HFFc6 (cell line): Measurements from ENCODE around the gene SRRM3. TPM values are rescaled to one million over a fixed set of nuclear protein-coding genes. Genes with fewer than 3 reads are reported as not detected.
"Not testable (repeated sequence)": the region's sequence is repeated elsewhere in the genome, so short reads cannot be mapped to it uniquely, and the experiment has no call there.

Source experiments
- DNase-seq: peaks from one replicate; pipeline ENCODE4 v3.0.0-alpha.2; 2018
- H3K27ac Mint-ChIP-seq: 2 replicates; pipeline ENCODE4 v1.8.0; 2020; ENCODE audit warnings: mild to moderate bottlenecking, mixed read lengths
- H3K27me3 Mint-ChIP-seq: 2 replicates; pipeline ENCODE4 v1.8.0; 2021; ENCODE audit warnings: mild to moderate bottlenecking, moderate library complexity, mixed read lengths; ENCODE audit not compliant: insufficient read depth
- H3K36me3 Mint-ChIP-seq: 2 replicates; pipeline ENCODE4 v1.8.0; 2021; ENCODE audit warnings: low read depth, mixed read lengths
- H3K4me1 Mint-ChIP-seq: 2 replicates; pipeline ENCODE4 v1.8.0; 2020; ENCODE audit warnings: low read depth, mixed read lengths
- H3K4me3 Mint-ChIP-seq: 2 replicates; pipeline ENCODE4 v1.8.0; 2020; ENCODE audit warnings: mild to moderate bottlenecking, moderate library complexity, mixed read lengths
- H3K9me3 Mint-ChIP-seq: 2 replicates; pipeline ENCODE4 v1.8.0; 2020; ENCODE audit warnings: mild to moderate bottlenecking, mixed read lengths
- long read RNA-seq: library from polyadenylated mRNA; unstranded; transcript quantifications from one replicate; pipeline ENCODE4 v2.0.0, GENCODE V29; 2019
- total RNA-seq, 6 experiments: library from RNA; stranded (reverse); fragmentation: NEBNext Ultra II Directional; extraction: Animal tissue kit (Norgen Biotek cat#: 25700); gene quantifications; 2 replicates in 1 of 6; 3 replicates in 5 of 6; pipeline ENCODE4 v1.2.3, GENCODE V29; 2021
- TF ChIP-seq, protein P1 (sequence below): fragments of 200-600 bp; sonication (generic); IDR thresholded peaks from 2 replicates; pipeline ENCODE4 v1.5.0; 2021; ENCODE audit warnings: antibody characterized with exemption, mild to moderate bottlenecking

SRRM3 gene, protein sequence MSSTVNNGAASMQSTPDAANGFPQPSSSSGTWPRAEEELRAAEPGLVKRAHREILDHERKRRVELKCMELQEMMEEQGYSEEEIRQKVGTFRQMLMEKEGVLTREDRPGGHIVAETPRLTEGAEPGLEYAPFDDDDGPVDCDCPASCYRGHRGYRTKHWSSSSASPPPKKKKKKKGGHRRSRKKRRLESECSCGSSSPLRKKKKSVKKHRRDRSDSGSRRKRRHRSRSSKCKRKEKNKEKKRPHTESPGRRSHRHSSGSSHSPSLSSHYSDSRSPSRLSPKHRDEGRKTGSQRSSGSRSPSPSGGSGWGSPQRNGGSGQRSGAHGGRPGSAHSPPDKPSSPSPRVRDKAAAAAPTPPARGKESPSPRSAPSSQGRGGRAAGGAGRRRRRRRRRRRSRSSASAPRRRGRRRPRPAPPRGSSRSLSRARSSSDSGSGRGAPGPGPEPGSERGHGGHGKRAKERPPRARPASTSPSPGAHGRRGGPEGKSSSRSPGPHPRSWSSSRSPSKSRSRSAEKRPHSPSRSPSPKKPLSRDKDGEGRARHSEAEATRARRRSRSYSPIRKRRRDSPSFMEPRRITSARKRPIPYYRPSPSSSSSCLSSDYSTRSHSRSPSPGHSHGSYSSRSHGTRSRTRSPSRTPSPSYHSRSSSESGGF
- under 1 TPM in 5 of 6 experiments, not detected in 1; 0.09 to 0.23 (median 0.18) TPM for total RNA-seq
- long read RNA-seq, result 0 reads

DNA sequence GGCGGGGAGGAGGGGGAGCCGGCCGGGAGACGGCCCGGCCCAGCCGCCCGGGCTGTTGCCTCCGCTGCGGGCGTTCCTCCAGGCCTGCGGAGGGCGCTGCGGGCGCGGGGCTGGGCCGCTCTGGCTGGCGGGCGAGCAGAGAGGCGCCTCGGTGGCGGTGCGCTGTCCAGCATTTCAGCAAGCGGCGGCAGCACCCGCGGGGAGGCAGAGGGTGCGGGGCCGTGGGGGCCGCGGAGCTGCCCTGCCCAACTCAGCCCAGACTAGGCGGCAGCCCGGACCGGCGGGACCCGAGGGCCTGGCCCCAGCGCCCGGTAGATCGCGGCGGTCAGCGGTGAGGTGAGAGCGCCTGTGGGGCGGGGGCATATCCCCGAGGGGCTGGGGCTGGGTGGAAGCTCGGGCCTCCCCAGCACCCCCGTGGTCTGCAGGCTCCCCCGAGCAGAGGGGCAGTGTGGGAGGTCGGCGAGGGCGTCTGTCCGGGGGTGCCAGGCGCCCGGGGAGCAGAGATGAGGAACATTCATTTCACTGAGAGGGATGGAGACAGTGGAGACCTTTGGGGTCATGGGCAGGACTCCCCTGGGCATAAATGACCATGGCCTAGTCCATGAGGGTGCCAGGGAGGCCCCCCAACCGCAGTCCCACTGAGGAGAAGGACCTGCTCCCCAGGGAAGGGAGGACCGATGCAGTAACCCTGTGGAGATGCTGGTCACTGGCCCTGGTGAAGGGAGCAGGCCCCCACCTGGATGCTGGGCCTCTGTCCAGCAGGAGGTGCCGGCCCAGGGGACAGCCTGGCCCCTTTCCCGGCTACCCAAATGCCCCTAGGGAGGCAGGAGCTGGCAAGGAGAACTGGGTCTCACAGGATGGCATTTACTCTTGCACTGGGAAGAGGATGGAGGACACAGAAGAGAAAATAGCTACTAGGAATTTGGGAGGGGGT is at the start of gene SRRM3:
Gene SRRM3 (plus strand): TSS at position 165 of the 934 bp plus-strand sequence. CDS start 33,171 bp downstream, outside the sequence.
- Mint-ChIP-seq H3K27ac (no peak within 1 kb of the TSS), H3K4me3 (no peak within 1 kb of the TSS), H3K27me3 (peaks cover 19% of the 10 kb centered on the region; the same call in 1 of the 2 replicates), H3K9me3 (no peaks in the 10 kb centered on the region), H3K36me3 (no peaks in the 10 kb centered on the region), H3K4me1 (no peaks in the 10 kb centered on the region)
- DNase-seq, result peak; percentile 61
- TF ChIP-seq, protein P1, sequence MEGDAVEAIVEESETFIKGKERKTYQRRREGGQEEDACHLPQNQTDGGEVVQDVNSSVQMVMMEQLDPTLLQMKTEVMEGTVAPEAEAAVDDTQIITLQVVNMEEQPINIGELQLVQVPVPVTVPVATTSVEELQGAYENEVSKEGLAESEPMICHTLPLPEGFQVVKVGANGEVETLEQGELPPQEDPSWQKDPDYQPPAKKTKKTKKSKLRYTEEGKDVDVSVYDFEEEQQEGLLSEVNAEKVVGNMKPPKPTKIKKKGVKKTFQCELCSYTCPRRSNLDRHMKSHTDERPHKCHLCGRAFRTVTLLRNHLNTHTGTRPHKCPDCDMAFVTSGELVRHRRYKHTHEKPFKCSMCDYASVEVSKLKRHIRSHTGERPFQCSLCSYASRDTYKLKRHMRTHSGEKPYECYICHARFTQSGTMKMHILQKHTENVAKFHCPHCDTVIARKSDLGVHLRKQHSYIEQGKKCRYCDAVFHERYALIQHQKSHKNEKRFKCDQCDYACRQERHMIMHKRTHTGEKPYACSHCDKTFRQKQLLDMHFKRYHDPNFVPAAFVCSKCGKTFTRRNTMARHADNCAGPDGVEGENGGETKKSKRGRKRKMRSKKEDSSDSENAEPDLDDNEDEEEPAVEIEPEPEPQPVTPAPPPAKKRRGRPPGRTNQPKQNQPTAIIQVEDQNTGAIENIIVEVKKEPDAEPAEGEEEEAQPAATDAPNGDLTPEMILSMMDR, result peak; percentile 75

DNA sequence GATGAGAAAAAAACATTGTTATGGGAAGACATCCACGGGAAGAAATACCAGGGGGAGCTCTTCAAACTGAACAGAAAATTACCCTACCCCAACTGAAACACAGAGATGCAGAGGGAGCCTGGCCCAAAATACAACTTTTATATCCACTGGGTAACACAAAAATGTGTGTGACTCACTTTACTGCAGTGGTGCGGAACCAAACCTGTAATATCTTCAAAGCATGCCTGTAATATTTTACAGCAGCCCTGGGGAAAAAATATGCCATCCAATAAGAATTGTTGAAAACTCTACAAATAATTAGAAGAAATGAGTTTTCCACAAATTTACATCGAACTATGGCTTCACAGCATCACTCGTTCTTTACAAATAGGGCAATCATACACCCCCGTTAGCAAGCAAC is 49.8 kb upstream of the SRRM3 start:
- H3K27ac Mint-ChIP-seq, result no peak overlapping the region
- H3K4me1 Mint-ChIP-seq, result no peaks in the 10 kb centered on the region
- no peak for DNase-seq
- H3K36me3 Mint-ChIP-seq, result no peaks in the 10 kb centered on the region
- no peak overlapping the region for H3K4me3 Mint-ChIP-seq
- TF ChIP-seq, protein P1, result no peak
- no peaks in the 10 kb centered on the region for H3K9me3 Mint-ChIP-seq
- H3K27me3 Mint-ChIP-seq, result peaks cover 31% of the 10 kb centered on the region

DNA sequence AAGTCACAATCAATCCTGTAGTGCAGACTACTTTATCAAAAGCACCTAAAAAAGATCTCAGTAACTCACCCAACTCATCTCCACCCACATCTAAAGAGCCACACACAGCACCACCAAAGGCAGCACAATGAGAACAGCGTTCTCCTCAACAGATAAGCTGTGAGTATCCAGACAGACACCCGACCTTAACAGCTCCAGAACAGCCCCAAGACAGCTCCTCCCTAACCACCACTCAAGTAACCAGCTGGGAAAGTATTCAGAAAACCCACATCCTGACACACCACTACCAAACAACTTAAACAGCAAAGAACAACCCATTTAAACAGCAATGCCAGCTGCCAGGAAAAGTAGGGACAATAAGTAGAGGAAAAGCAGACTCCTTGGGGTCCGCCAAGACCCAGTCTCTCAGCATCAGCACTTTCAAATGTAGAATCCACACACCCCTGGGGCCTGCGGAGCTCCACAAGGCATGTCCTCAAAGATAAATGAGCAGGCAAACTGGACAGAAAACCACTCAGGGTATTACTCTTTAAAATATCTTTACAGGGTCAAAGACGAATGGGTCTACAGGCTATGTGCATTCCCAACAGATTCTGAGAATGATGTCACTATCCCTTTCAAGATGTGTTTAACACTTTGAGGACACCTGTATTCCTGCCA is 48.0 kb upstream of the SRRM3 start:
- not testable (repeated sequence) for DNase-seq, H3K27ac Mint-ChIP-seq, H3K36me3 Mint-ChIP-seq, H3K9me3 Mint-ChIP-seq, H3K4me1 Mint-ChIP-seq, H3K4me3 Mint-ChIP-seq
- peaks cover 31% of the 10 kb centered on the region for H3K27me3 Mint-ChIP-seq

DNA sequence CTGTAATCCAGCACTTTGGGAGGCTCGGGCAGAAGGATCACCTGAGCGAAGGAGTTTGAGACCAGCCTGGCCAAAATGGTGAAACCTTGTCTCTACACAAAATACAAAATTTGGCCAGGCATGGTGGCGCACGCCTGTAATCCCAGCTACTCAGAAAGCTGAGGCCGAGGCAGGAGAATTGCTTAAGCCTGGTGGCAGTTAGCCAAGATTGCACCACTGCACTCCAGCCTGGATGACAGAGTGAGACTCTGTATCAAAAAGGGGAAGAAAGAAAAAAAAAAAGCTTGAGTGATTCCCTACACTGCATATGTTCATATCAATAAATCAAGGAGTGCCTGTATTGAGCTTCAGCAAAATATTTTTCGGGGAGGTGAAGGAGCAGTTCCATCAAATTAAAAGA is 45.8 kb upstream of the SRRM3 start:
- Mint-ChIP-seq H3K36me3 (no peaks in the 10 kb centered on the region), H3K4me1 (no peaks in the 10 kb centered on the region), H3K9me3 (no peaks in the 10 kb centered on the region), H3K27me3 (peaks cover 18% of the 10 kb centered on the region), H3K27ac (no peak overlapping the region), H3K4me3 (no peak overlapping the region)
- DNase-seq, result no peak
- TF ChIP-seq, protein P1, result no peak

DNA sequence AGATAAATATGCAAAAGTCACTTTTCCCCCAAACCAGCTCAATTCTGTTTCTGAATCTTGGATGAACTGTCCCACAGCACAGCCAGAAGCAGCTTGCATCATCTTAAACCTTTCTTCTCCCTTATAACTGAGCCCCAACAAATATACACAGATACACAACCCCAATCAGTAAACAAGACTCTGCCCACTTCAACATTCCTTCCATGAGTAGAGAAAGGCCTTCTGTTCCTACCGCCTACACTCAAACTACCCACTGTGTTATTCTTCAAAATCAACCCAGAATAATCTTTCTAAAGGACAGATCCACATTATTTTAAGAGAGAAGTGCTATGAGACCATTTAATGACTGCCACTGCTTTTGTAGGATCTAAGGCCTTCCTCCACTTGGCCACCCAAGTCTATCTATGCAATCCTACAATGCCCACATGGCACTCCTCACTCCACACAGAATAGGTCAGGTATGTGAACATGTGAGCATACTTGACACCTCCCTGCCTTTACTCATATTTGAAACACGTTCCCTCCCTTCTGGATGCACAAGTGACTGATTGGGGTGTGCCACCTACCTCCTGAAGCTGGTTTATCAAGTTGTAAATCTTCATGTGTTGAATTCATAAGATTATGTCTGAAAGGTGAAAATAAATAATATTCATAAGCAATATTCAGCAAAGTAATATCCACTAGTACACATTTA is 44.6 kb upstream of the SRRM3 start:
- not testable (repeated sequence) for H3K4me3 Mint-ChIP-seq, H3K9me3 Mint-ChIP-seq

DNA sequence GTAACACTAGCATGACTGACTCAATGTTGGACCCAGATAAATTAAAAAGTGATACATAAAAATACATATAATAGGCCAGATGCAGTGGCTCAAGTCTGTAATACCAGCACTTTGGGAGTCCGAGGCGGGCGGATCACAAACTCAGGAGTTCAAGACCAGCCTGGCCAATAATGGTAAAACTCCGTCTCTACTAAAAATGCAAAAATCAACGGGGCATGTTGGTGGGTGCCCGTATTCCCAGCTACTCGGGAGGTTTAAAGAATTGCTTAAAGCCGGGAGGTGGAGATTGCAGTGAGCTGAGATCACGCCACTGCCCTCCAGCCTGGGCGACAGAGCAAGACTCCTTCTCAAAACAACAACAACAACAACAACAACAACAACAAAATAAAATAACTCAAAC is 43.3 kb upstream of the SRRM3 start:
- not testable (repeated sequence) for H3K4me1 Mint-ChIP-seq, H3K4me3 Mint-ChIP-seq, H3K9me3 Mint-ChIP-seq, H3K27ac Mint-ChIP-seq, DNase-seq, H3K36me3 Mint-ChIP-seq
- peaks cover 14% of the 10 kb centered on the region for H3K27me3 Mint-ChIP-seq

More for the DNA sequence above, 44.6 kb upstream of the SRRM3 start:
- not testable (repeated sequence) for H3K4me1 Mint-ChIP-seq, H3K36me3 Mint-ChIP-seq, DNase-seq, H3K27ac Mint-ChIP-seq
- peaks cover 14% of the 10 kb centered on the region for H3K27me3 Mint-ChIP-seq

DNA sequence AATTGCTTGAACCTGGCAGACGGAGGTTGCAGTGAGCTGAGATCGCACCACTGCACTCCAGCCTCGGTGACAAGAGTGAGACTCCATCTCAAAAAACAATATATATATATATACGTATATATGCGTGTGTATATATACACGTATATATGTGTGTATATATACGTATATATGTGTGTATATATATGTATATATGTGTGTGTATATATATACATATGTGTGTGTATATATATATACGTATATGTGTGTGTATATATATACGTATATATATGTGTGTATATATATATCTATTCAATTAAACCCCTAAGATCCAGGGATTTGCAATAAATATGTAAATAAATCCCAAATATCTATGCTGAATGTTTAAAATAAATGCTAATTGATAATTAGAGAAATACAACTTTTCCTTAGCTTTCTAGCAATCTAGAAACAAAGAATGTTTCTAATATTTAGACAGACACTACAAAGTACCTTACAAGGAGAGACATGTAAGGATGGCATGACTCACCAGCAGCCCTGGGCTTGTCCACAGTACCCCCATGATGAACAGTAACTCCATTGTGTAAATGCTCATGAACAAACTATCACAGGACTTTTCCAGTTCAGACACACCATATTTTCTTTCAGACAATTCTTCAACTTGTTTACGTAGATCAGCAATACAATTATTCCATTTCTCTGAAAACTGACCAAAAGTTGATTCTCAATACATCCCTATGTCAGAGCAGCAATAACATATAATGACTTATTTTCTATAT is 39.1 kb upstream of the SRRM3 start:
- H3K27ac Mint-ChIP-seq, H3K36me3 Mint-ChIP-seq, DNase-seq, H3K4me1 Mint-ChIP-seq, H3K4me3 Mint-ChIP-seq, H3K9me3 Mint-ChIP-seq, H3K27me3 Mint-ChIP-seq: not testable (repeated sequence)

DNA sequence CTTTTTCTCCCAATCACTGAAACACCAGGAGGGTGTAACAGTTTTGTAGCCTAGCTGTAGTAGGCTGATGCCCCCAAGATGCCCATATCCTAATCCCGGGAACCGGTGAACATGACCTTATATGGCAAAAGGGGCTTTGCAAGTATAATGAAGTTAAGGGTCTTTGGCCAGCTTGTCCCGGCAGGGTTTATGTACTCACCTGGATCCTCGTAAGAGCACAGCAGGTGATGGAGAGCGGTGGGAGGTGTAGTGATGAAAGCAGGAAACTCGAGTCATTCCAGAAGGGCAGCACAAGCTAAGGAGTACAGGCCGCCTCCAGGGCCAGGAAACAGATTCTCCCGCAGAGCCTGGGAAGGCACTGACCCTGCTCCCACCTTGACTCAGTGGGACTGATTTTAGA is 37.9 kb upstream of the SRRM3 start:
- H3K4me3 Mint-ChIP-seq, DNase-seq, H3K27me3 Mint-ChIP-seq, H3K27ac Mint-ChIP-seq, H3K36me3 Mint-ChIP-seq, H3K9me3 Mint-ChIP-seq, H3K4me1 Mint-ChIP-seq: not testable (repeated sequence)
